Activated naive CD4-positive, alpha-beta T cell treated with anti-CD3 and anti-CD28 coated beads, Interleukin-2, amount 50 U/mL, for 72 hours (primary cell): ENCODE measurements around the gene TWIST2. TPM values are rescaled to one million over a fixed set of nuclear protein-coding genes. Genes with fewer than 3 reads are reported as not detected.
A peak's percentile ranks its signal among the peaks of the same experiment; 100 is the strongest.

Experiments
- ATAC-seq, 2 donors: fragments of 150-1000 bp; cut with Tn5 transposase; 2 replicates each; pipeline ENCODE4 v1.10.0; 2021; ENCODE audit warnings: mild to moderate bottlenecking in 2 of 2, moderate library complexity in 2 of 2
- DNase-seq, 2 donors: peaks; one replicate each; pipeline ENCODE4 v3.0.0; 2021 to 2022; ENCODE audit warnings: low spot score in 2 of 2
- H3K27ac Mint-ChIP-seq, 2 donors: one replicate each; pipeline ENCODE4 v1.8.0; 2022; ENCODE audit warnings: mild to moderate bottlenecking in 2 of 2, mixed read lengths in 2 of 2
- H3K36me3 Mint-ChIP-seq, 2 donors: one replicate each; pipeline ENCODE4 v1.8.0; 2022; ENCODE audit warnings: mixed read lengths in 2 of 2
- H3K9me3 Mint-ChIP-seq, 2 donors: one replicate each; pipeline ENCODE4 v1.8.0; 2022; ENCODE audit warnings: mixed read lengths in 2 of 2
- total RNA-seq, 2 donors: library from RNA; stranded (reverse); gene quantifications; one replicate each; pipeline ENCODE4 v1.2.3, GENCODE V29; 2022

TWIST2 gene
- total RNA-seq, 2 donors from 2014 or later = not detected

- ATAC-seq (no peak), DNase-seq (no peak)
- Mint-ChIP-seq H3K36me3 (no peaks in the 10 kb centered on the region), H3K27ac (no peak overlapping the region), H3K9me3 (peaks cover 3 to 4% of the 10 kb centered on the region in 2 donors)
These were observed 65.3 kb downstream of the TWIST2 start for GRCh38 chr2:238912916-238913875.

- peaks cover 3 to 4% of the 10 kb centered on the region in 2 donors for H3K9me3 Mint-ChIP-seq
- ATAC-seq = no peak
These were observed 66.2 kb downstream of the TWIST2 start for GRCh38 chr2:238913931-238914647.

GRCh38 chr2:238914648-238915015 lies 66.7 kb downstream of the TWIST2 start:
- no peaks in the 10 kb centered on the region for H3K36me3 Mint-ChIP-seq
- H3K27ac Mint-ChIP-seq = no peak overlapping the region
- DNase-seq (no peak), ATAC-seq (no peak)
- peaks cover 3 to 4% of the 10 kb centered on the region in 2 donors for H3K9me3 Mint-ChIP-seq

More at GRCh38 chr2:238913931-238914647, 66.2 kb downstream of the TWIST2 start:
- Mint-ChIP-seq H3K36me3 (no peaks in the 10 kb centered on the region), H3K27ac (no peak overlapping the region)
- DNase-seq = no peak

GRCh38 chr2:238915196-238915595 lies 67.3 kb downstream of the TWIST2 start:
- Mint-ChIP-seq H3K27ac (no peak overlapping the region), H3K9me3 (peaks cover 3 to 4% of the 10 kb centered on the region in 2 donors), H3K36me3 (no peaks in the 10 kb centered on the region)
- DNase-seq = no peak
- ATAC-seq = no peak

- no peaks in the 10 kb centered on the region for H3K36me3 Mint-ChIP-seq
- H3K9me3 Mint-ChIP-seq = peaks cover 3 to 4% of the 10 kb centered on the region in 2 donors
- DNase-seq = no peak
- peak overlapping the region in 1 of 2 donors; percentile 29 for H3K27ac Mint-ChIP-seq
- ATAC-seq = no peak
These were observed 67.7 kb downstream of the TWIST2 start for GRCh38 chr2:238915596-238915995.

- Mint-ChIP-seq H3K36me3 (no peaks in the 10 kb centered on the region), H3K27ac (peak overlapping the region in 1 of 2 donors; percentile 29), H3K9me3 (peaks cover 3 to 4% of the 10 kb centered on the region in 2 donors)
- ATAC-seq = no peak
- no peak for DNase-seq
These were observed 68.4 kb downstream of the TWIST2 start for GRCh38 chr2:238916176-238916874.

- DNase-seq (no peak), ATAC-seq (no peak)
- Mint-ChIP-seq H3K36me3 (no peaks in the 10 kb centered on the region), H3K27ac (no peak overlapping the region), H3K9me3 (no peaks in the 10 kb centered on the region)
These were observed 69.1 kb downstream of the TWIST2 start for GRCh38 chr2:238916875-238917590.

GRCh38 chr2:238919307-238919706 lies 71.4 kb downstream of the TWIST2 start:
- ATAC-seq (no peak), DNase-seq (no peak)
- Mint-ChIP-seq H3K9me3 (no peaks in the 10 kb centered on the region), H3K27ac (no peak overlapping the region), H3K36me3 (no peaks in the 10 kb centered on the region)

- no peak overlapping the region for H3K27ac Mint-ChIP-seq
- H3K9me3 Mint-ChIP-seq = no peaks in the 10 kb centered on the region
- no peak for DNase-seq
- ATAC-seq = no peak
- H3K36me3 Mint-ChIP-seq = no peaks in the 10 kb centered on the region
These were observed 72.2 kb downstream of the TWIST2 start for GRCh38 chr2:238920053-238920452.

GRCh38 chr2:238920601-238921001 lies 72.7 kb downstream of the TWIST2 start:
- Mint-ChIP-seq H3K9me3 (no peaks in the 10 kb centered on the region), H3K36me3 (no peaks in the 10 kb centered on the region), H3K27ac (no peak overlapping the region)
- no peak for ATAC-seq
- no peak for DNase-seq

- no peak for DNase-seq
- H3K36me3 Mint-ChIP-seq = no peaks in the 10 kb centered on the region
- ATAC-seq = no peak
- H3K27ac Mint-ChIP-seq = no peak overlapping the region
- H3K9me3 Mint-ChIP-seq = no peaks in the 10 kb centered on the region
These were observed 73.4 kb downstream of the TWIST2 start for GRCh38 chr2:238921259-238921658.

- H3K36me3 Mint-ChIP-seq = no peaks in the 10 kb centered on the region
- H3K9me3 Mint-ChIP-seq = no peaks in the 10 kb centered on the region
- ATAC-seq (no peak), DNase-seq (no peak)
- peak overlapping the region in 1 of 2 donors; percentile 4 for H3K27ac Mint-ChIP-seq
These were observed 73.9 kb downstream of the TWIST2 start for GRCh38 chr2:238921681-238922319.

GRCh38 chr2:238922435-238922834 lies 74.5 kb downstream of the TWIST2 start:
- DNase-seq = no peak
- H3K36me3 Mint-ChIP-seq = no peaks in the 10 kb centered on the region
- H3K27ac Mint-ChIP-seq = no peak overlapping the region
- no peaks in the 10 kb centered on the region for H3K9me3 Mint-ChIP-seq
- no peak for ATAC-seq

- H3K27ac Mint-ChIP-seq = no peak overlapping the region
- no peak for ATAC-seq
These were observed 76.1 kb downstream of the TWIST2 start for GRCh38 chr2:238924032-238924431.

GRCh38 chr2:238924796-238925195 lies 76.9 kb downstream of the TWIST2 start:
- Mint-ChIP-seq H3K27ac (no peak overlapping the region), H3K9me3 (no peaks in the 10 kb centered on the region), H3K36me3 (no peaks in the 10 kb centered on the region)
- ATAC-seq (no peak), DNase-seq (peak in 1 of 2 donors; percentile 31)

More at GRCh38 chr2:238924032-238924431, 76.1 kb downstream of the TWIST2 start:
- Mint-ChIP-seq H3K36me3 (no peaks in the 10 kb centered on the region), H3K9me3 (no peaks in the 10 kb centered on the region)
- DNase-seq = no peak

- no peak for DNase-seq
- no peaks in the 10 kb centered on the region for H3K36me3 Mint-ChIP-seq
- H3K9me3 Mint-ChIP-seq = no peaks in the 10 kb centered on the region
- no peak for ATAC-seq
- H3K27ac Mint-ChIP-seq = no peak overlapping the region
These were observed 77.4 kb downstream of the TWIST2 start for GRCh38 chr2:238925281-238925680.
